CD14-positive monocyte (primary cell): Measurements from ENCODE around the gene MAPK7. TPM values are rescaled to one million over a fixed set of nuclear protein-coding genes. Genes with fewer than 3 reads are reported as not detected.

Experiments used
- DNase-seq, 3 donors: peaks; one replicate each; pipeline ENCODE4 v3.0.0-alpha.2; 2011 to 2022
- H2AFZ ChIP-seq: 2 replicates; pipeline ENCODE4 v1.6.0; 2012; ENCODE audit warnings: mild to moderate bottlenecking, low read depth, low read length, inconsistent platforms; ENCODE audit not compliant: insufficient read depth, poor library complexity, severe bottlenecking
- H3K27ac ChIP-seq, 2 donors: 1 replicate in 1 of 2; 2 replicates in 1 of 2; pipeline ENCODE4 v1.5.1; 2012 to 2013; ENCODE audit warnings: low read length in 2 of 2, control low read depth in 1 of 2, inconsistent platforms in 1 of 2, low read depth in 1 of 2, mild to moderate bottlenecking in 1 of 2
- H3K27me3 ChIP-seq, 2 donors: one replicate each; pipeline versions ENCODE4 v1.6.0 to v1.6.1; 2011 to 2013; ENCODE audit warnings: low read length in 2 of 2; ENCODE audit not compliant: control insufficient read depth in 2 of 2, insufficient read depth in 2 of 2
- H3K36me3 ChIP-seq, 2 donors: replicated peaks in 1 of 2; 1 replicate in 1 of 2; 2 replicates in 1 of 2; pipeline versions ENCODE4 v1.5.1 to v1.6.1; 2012 to 2013; ENCODE audit warnings: low read length in 2 of 2, control low read depth in 1 of 2, inconsistent platforms in 1 of 2, mild to moderate bottlenecking in 1 of 2; ENCODE audit not compliant: insufficient read depth in 2 of 2, control insufficient read depth in 1 of 2
- H3K4me1 ChIP-seq, 2 donors: 1 replicate in 1 of 2; 2 replicates in 1 of 2; pipeline versions ENCODE4 v1.5.1 to v1.6.1; 2012 to 2013; ENCODE audit warnings: low read length in 2 of 2, control low read depth in 1 of 2, inconsistent platforms in 1 of 2, mild to moderate bottlenecking in 1 of 2, moderate library complexity in 1 of 2; ENCODE audit not compliant: insufficient read depth in 2 of 2, control insufficient read depth in 1 of 2
- H3K4me2 ChIP-seq: replicated peaks from 2 replicates; pipeline ENCODE3; 2012; ENCODE audit warnings: low read length, moderate library complexity, mild to moderate bottlenecking; ENCODE audit not compliant: poor library complexity, severe bottlenecking; ENCODE audit errors: extremely low read depth
- H3K4me3 ChIP-seq, 3 experiments: fragments of 200-600 bp in 1 of 3; sonication (generic) in 1 of 3; replicated peaks in 1 of 3; 1 replicate in 2 of 3; 2 replicates in 1 of 3; pipeline ENCODE4 v1.5.1; 2011 to 2013; ENCODE audit warnings: low read length in 3 of 3, mild to moderate bottlenecking in 3 of 3, control low read depth in 2 of 3, low read depth in 2 of 3, inconsistent platforms in 1 of 3, moderate library complexity in 1 of 3
- H3K79me2 ChIP-seq: 2 replicates; pipeline ENCODE4 v1.6.0; 2012; ENCODE audit warnings: mild to moderate bottlenecking, control low read depth, inconsistent platforms, low read length, moderate library complexity; ENCODE audit not compliant: insufficient read depth
- H3K9ac ChIP-seq: 2 replicates; pipeline ENCODE4 v1.6.0; 2017; ENCODE audit warnings: low read length, mild to moderate bottlenecking; ENCODE audit not compliant: insufficient read depth, poor library complexity, severe bottlenecking
- H3K9me3 ChIP-seq, 2 donors: replicated peaks in 1 of 2; 1 replicate in 1 of 2; 2 replicates in 1 of 2; pipeline versions ENCODE4 v1.5.1 to v1.6.1; 2012 to 2013; ENCODE audit warnings: low read length in 2 of 2, control low read depth in 1 of 2; ENCODE audit not compliant: control insufficient read depth in 1 of 2, insufficient read depth in 1 of 2
- H4K20me1 ChIP-seq: 2 replicates; pipeline ENCODE4 v1.6.0; 2012; ENCODE audit warnings: mild to moderate bottlenecking, low read length, control low read depth, moderate library complexity; ENCODE audit not compliant: insufficient read depth
- H3K27ac Mint-ChIP-seq, 7 donors: one replicate each; pipeline ENCODE4 v1.8.0; 2020; ENCODE audit warnings: mild to moderate bottlenecking in 7 of 7, mixed read lengths in 7 of 7, moderate library complexity in 6 of 7, inconsistent platforms in 2 of 7
- H3K27me3 Mint-ChIP-seq, 3 donors: one replicate each; pipeline ENCODE4 v1.8.0; 2021 to 2022; ENCODE audit warnings: low read depth in 3 of 3, mild to moderate bottlenecking in 3 of 3, mixed read lengths in 3 of 3, moderate library complexity in 3 of 3, inconsistent platforms in 1 of 3
- H3K36me3 Mint-ChIP-seq, 2 donors: one replicate each; pipeline ENCODE4 v1.8.0; 2020; ENCODE audit warnings: mixed read lengths in 2 of 2, inconsistent platforms in 1 of 2, mild to moderate bottlenecking in 1 of 2
- H3K4me1 Mint-ChIP-seq: one replicate; pipeline ENCODE4 v1.8.0; 2020; ENCODE audit warnings: mild to moderate bottlenecking, mixed read lengths
- H3K4me3 Mint-ChIP-seq, 2 donors: one replicate each; pipeline ENCODE4 v1.8.0; 2020; ENCODE audit warnings: mild to moderate bottlenecking in 2 of 2, mixed read lengths in 2 of 2, moderate library complexity in 1 of 2
- H3K9me3 Mint-ChIP-seq, 7 donors: one replicate each; pipeline ENCODE4 v1.8.0; 2020 to 2022; ENCODE audit warnings: mixed read lengths in 7 of 7, mild to moderate bottlenecking in 6 of 7, moderate library complexity in 6 of 7, inconsistent platforms in 2 of 7
- CTCF ChIP-seq: fragments of 200-600 bp; IDR thresholded peaks from one replicate; pipeline ENCODE4 v1.8.0; 2022; ENCODE audit warnings: antibody characterized with exemption, mild to moderate bottlenecking
- WGBS: methylation state at CpG from one replicate; pipeline ENCODE4 v1.1.5; 2013; ENCODE audit warnings: missing lambda C conversion rate; ENCODE audit not compliant: insufficient coverage; 5-methylcytosine and 5-hydroxymethylcytosine counted together
- intact Hi-C, 2 donors: fragments of 100-400 bp; cut with micrococcal nuclease; formaldehyde crosslinking; loops; one replicate each; pipeline versions ENCODE4 v1.15.0 to v1.15.1; 2023
- polyA plus RNA-seq, 3 donors: library from polyadenylated mRNA; depleted of rRNA in 1 of 3; unstranded in 2 of 3; stranded (reverse) in 1 of 3; fragments of 300-500 nt in 2 of 3; fragments of >200 nt in 1 of 3; fragmentation: Illumina TruSeq in 2 of 3; gene quantifications; 1 replicate in 2 of 3; 2 replicates in 1 of 3; pipeline ENCODE4 v1.2.3, GENCODE V29; 2012 to 2021

Gene MAPK7
- polyA plus RNA-seq, 3 donors: 9.3 to 130 (median 10.0) TPM

- H3K36me3 ChIP-seq: no peaks in the 10 kb centered on the region
- intact Hi-C loops: loop anchor here (1.0 to 10.0 kb wide), 5 partner anchors 15 to 404 kb away; partner anchors contain the start of genes ALDH3A2 (in 2 of the 2), MAPK7 (in 1 of the 2) and RNF112 (in 1 of the 2)
- H3K9ac ChIP-seq: no peak overlapping the region
- Mint-ChIP-seq H3K4me3 (peak overlapping the region in 1 of 2 donors; percentile 65), H3K36me3 (no peaks in the 10 kb centered on the region), H3K9me3 (no peaks in the 10 kb centered on the region), H3K27ac (peak overlapping the region in 1 of 7 donors; percentile 32), H3K27me3 (peaks cover 18 to 56% (median 45%) of the 10 kb centered on the region in 3 donors), H3K4me1 (peaks cover 22% of the 10 kb centered on the region)
- H2AFZ ChIP-seq: no peak overlapping the region
- peaks cover 16 to 22% of the 10 kb centered on the region in 2 donors for H3K4me1 ChIP-seq
- no peak for TF ChIP-seq CTCF
- peaks cover 0 to 31% of the 10 kb centered on the region in 2 donors for H3K27me3 ChIP-seq
- H3K4me2 ChIP-seq: no peak overlapping the region
- H3K9me3 ChIP-seq: no peaks in the 10 kb centered on the region
- no peak overlapping the region for H3K4me3 ChIP-seq
- no peak overlapping the region for H3K27ac ChIP-seq
- no peaks in the 10 kb centered on the region for H4K20me1 ChIP-seq
- no peak for DNase-seq
- WGBS: 62% methylated on average over 4 of the region's 6 CpGs
- no peaks in the 10 kb centered on the region for H3K79me2 ChIP-seq
Observed at GRCh38 chr17:19363460-19364035, 14.8 kb upstream of the MAPK7 start.

DNA sequence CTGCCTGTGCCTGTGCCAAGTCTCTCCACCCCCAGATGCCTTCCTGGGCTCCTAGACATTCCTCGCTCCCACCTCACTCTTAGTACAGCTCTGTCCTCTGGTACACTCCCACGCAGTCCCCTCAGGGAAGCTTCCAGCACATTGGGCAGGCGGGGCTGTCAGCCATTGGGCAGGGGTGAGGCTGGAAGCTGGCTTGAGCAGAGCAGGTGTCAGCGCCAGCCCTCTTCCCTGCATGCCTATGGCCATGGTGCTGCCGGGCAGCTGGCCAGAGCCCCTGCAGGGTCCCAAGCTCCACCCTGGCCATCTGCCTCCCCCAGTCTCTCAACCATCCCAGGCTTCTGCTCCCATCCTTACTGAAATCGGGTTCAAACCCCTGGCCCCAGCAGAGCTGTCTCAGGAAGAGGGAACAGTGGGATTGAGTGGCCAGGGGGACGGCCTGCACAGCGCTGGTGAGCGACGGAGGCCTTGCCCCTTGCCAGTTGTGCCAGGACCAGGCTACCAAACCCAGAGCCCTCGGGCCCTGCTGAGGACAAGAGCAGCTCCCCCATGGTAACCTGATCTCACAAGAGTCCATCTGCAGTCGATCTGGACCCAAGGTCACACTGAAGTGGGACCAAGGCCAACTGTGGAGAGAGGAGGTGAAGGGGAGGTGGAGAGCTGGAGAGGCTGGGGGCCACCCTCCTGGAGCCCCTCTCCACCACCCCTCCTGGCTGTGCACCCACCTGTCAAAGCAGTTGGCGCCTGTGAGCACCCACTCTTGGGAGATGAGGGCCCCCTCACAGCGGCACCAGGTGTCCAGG, 13.4 kb upstream of the MAPK7 start:
- peaks cover 36% of the 10 kb centered on the region for H3K4me1 Mint-ChIP-seq
- Histone ChIP-seq H3K4me2 (no peak overlapping the region), H3K27me3 (peaks cover 0 to 29% of the 10 kb centered on the region in 2 donors), H2AFZ (no peak overlapping the region), H3K9me3 (no peaks in the 10 kb centered on the region), H3K9ac (no peak overlapping the region), H3K27ac (no peak overlapping the region), H3K4me3 (no peak overlapping the region), H3K79me2 (no peaks in the 10 kb centered on the region), H3K4me1 (peaks cover 29 to 35% of the 10 kb centered on the region in 2 donors), H3K36me3 (no peaks in the 10 kb centered on the region), H4K20me1 (no peaks in the 10 kb centered on the region)
- H3K27ac Mint-ChIP-seq: no peak overlapping the region
- intact Hi-C loops: loop anchor here (5.0 to 10.0 kb wide), 4 partner anchors 37 to 402 kb away; partner anchors contain the start of genes ALDH3A2 (in 2 of the 2) and RNF112 (in 1 of the 2)
- DNase-seq: no peak
- H3K9me3 Mint-ChIP-seq: no peaks in the 10 kb centered on the region
- peaks cover 21 to 47% (median 44%) of the 10 kb centered on the region in 3 donors for H3K27me3 Mint-ChIP-seq
- WGBS: 97% methylated on average over 11 of the region's 14 CpGs
- peaks cover 0 to 4% of the 10 kb centered on the region in 2 donors for H3K36me3 Mint-ChIP-seq
- no peak for TF ChIP-seq CTCF
- peak overlapping the region in 1 of 2 donors; percentile 36 for H3K4me3 Mint-ChIP-seq
